Inferior parietal cortex (tissue), 1 donor: ENCODE measurements around the gene PLCG1.

Experiments
- DNase-seq: peaks from one replicate; pipeline ENCODE4 v3.0.0-alpha.2; 2016; ENCODE audit errors: extremely low spot score

Gene PLCG1

DNA sequence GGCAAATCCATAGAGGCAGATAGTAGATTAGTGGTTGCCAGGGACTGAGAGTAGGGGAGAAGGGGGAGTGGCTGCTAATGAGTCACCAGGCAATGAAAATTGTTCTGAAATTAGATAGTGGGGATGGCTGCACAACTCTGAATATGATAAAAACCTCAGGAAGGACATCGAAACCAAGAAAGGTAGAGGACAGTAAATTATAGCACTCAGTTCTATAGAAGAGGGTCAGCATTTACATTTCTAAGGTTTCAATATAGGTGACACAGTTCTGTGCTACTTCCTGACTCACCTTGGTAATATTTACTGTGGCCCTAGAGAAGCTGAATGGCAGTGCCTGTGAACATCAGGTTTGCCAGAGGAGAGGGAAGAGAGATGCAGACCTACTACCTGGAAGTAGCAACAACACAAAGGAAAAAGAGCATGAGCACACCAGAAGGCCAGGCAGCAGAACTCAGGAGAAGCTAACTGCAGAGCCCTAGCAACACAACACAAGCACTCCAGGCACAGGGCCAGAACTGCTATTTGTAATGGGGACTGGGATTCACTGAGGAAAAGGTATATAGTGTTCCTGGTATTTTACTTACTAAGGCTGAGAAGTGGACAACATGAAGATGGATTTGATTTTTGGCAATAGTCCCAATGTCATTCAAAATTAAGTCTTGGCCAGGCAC lies 75.9 kb downstream of the PLCG1 start:
- DNase-seq, result no peak

DNA sequence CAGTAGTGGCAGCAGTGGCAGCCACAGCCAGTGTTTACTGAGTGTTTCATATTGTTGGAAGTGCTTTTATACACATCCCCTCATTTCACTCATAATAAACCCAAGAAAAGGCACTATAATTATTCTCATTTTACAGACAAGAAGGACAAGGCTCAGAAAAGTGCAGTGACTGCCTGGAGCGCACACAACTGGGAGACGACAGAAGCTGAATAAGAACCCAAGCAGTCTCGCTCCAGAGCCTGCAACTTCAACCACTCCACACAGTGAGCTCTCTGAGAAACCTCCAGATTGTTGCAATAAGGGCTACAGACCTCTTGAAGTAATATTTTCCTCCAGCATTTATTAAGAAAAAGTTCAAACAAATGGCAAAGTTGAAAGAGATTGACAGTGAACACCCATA lies 76.9 kb downstream of the PLCG1 start:
- DNase-seq, result no peak

- no peak for DNase-seq
These were observed 77.3 kb downstream of the PLCG1 start for GRCh38 chr20:41214666-41215065.

DNA sequence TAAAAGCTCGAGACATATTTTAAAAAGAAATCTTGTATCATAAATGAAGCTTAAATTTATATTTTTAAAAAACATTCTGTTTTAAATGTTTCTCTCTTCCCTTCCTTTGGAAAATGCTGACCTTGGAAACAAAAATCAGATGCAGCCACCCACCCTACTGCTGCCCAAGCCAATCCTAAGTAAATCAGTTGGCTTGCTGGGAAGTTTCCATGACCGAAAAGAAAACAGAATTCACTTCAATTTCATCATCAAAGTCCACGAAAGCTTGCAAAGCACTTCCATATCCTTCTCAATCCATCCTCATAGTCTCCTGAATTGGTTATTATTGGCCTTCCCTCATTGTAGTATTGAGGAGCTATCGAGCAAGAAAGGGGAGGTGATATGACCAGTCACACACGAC lies 80.1 kb downstream of the PLCG1 start:
- DNase-seq, result no peak

GRCh38 chr20:41218466-41218865 lies 81.1 kb downstream of the PLCG1 start:
- no peak for DNase-seq

- DNase-seq, result no peak
These were observed 82.5 kb downstream of the PLCG1 start for GRCh38 chr20:41219824-41220223.

DNA sequence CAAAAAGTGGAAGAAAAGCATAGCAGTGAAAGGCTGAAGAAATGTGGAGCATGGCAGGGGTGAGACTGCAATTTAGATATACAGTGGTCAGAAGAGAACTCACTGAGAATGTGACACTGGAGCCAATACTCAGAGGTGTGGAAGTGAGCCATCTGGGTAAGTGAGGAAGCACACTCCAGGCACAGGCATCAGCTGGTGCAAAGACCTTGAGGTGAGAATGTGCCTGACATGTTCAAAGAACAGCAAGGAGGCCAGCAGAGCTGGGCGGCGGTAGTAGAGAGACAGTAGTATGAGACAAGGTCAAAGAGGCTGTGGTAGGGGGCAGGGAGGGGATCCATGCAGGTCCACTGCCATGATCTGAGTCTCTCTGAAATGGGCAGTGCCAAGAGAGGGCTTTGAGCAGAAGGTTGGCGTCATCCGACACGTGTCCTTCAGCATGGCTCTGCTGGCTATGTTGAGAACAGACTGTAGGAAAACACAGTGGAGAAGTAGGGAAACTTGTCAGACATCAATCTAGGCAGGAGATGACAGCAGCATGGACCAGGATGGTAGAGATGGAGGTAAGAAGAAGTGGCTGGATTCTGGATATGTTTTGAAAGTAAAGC lies 84.4 kb downstream of the PLCG1 start:
- no peak for DNase-seq

- peak; percentile 88 for DNase-seq
These were observed 85.0 kb downstream of the PLCG1 start for GRCh38 chr20:41222296-41222695.

- no peak for DNase-seq
These were observed 85.4 kb downstream of the PLCG1 start for GRCh38 chr20:41222703-41223102.

GRCh38 chr20:41223112-41223511 lies 85.8 kb downstream of the PLCG1 start:
- peak; percentile 45 for DNase-seq

GRCh38 chr20:41224281-41224680 lies 86.9 kb downstream of the PLCG1 start:
- DNase-seq, result peak; percentile 47

- no peak for DNase-seq
These were observed 87.7 kb downstream of the PLCG1 start for GRCh38 chr20:41225091-41225490.

GRCh38 chr20:41226426-41226825 lies 89.1 kb downstream of the PLCG1 start:
- no peak for DNase-seq
